OCI-M2 (cell line): ENCODE data around the gene PCDH17.
A peak's percentile ranks its signal among the peaks of the same experiment; 100 is the strongest.

Source experiments
- DNase-seq: peaks from one replicate; lab custom pipeline; 2025; ENCODE audit not compliant: unreplicated experiment; lab: John Stamatoyannopoulos, UW

Gene PCDH17

GRCh38 chr13:57631596-57632275 is at the start of gene PCDH17:
PCDH17 (plus strand) TSS chr13:57631744; CDS start chr13:57632547, 803 bp downstream.
- DNase-seq: no peak

DNA sequence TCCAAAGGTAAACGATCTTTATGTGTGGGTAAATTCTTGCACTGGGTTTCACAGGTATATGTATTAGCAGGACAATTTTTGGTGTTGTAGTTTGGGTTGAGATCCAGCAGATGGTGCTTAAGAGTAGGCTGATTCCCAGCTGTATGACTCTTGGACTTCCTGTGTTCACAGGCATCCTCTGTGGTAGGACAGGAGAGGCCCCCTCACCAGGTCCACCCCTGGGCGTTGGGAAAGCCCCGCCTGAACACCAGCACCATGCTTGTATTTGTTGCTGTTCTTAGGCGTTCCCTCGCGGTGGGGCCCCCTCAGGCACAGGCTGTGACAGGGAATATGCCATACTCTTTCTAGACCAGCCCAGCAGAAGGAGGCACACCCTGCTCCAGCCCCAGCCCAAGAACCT is 49.5 kb upstream of the PCDH17 start:
- no peak for DNase-seq

DNA sequence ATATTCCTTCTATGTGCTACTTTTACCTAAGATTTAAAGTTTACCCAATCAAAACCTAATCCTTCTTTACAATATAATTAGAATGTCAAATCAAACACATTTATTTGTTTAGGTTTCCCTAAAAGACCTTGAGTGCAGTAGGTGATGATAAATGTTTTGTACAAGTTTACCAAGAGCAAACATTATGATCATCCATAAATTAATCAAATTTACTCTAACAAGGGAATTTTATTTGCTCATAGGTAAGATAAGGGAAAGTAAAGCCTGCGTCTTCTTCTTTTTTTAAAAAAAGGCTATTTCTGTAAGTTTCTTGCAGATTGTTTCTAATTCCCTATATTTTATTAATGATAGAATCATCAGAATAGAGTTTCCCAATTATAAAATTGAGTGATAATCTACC is 48.0 kb upstream of the PCDH17 start:
- DNase-seq: no peak

GRCh38 chr13:57588639-57589038 is 42.9 kb upstream of the PCDH17 start:
- no peak for DNase-seq

- no peak for DNase-seq
These were observed 35.8 kb upstream of the PCDH17 start for GRCh38 chr13:57595775-57596174.

DNA sequence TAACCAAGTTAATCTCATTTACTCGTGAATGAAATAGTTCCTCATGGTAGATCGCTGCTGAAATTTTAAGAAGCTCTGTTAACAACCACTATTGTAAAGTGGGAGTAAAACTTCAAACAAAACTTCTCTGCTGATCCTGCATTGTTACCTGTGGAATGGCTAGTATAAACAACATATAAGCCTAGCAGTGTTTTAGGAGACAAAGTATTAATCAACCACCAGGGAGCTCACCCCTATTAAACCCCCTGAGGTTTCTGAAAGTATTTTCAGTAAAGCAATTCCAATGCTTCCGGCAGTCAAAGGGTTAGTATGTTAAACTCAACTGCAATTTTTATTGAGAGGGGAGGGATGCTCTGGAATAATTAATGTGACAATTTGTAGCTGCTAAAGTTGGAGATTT is 30.0 kb upstream of the PCDH17 start:
- no peak for DNase-seq

GRCh38 chr13:57604442-57604841 is 27.1 kb upstream of the PCDH17 start:
- DNase-seq: no peak

DNA sequence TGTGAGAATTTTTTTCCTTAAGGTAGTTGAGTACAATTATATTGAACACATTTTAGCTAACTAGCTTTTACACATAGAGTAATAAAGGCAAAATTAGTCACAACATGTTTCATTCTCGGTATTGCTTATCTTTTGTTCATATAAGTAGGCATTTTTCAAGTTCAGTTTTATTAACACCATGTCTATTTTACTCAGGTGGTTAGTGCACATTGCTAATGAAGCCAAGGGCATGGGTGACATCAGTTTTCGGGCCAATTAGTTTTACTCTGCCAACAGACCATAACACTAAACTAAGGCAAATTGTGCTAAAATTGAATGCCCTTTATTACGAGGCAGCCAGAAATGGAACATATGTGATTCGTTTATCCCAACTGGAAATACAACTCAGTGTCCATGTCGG is 19.6 kb upstream of the PCDH17 start:
- DNase-seq: no peak

GRCh38 chr13:57612568-57612967 is 19.0 kb upstream of the PCDH17 start:
- DNase-seq: no peak

GRCh38 chr13:57624565-57625435 is 6.7 kb upstream of the PCDH17 start:
- DNase-seq: peak; percentile 12

GRCh38 chr13:57627663-57628062 is 3.9 kb upstream of the PCDH17 start:
- DNase-seq: no peak

DNA sequence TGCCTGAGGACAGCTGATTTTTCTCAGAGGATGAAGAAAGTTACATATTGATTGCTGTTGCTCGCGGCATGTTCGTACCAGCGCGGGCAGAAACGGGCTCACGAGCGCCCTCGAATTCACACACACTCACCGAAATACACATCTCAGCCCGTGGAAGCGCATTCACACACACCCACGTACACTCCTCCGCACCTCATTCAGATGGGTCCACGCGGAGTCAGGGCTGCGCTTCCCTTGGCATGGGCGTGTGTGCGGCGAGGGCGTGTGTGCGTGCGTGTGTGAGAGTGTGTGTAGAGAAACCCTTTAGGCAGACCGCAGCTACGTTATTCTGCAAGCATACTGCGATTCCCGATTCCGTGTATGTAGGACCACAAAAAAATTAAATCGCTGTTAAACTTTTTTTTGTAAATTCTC is 2.1 kb upstream of the PCDH17 start:
- no peak for DNase-seq

- no peak for DNase-seq
These were observed 1.7 kb upstream of the PCDH17 start for GRCh38 chr13:57629821-57630235.

DNA sequence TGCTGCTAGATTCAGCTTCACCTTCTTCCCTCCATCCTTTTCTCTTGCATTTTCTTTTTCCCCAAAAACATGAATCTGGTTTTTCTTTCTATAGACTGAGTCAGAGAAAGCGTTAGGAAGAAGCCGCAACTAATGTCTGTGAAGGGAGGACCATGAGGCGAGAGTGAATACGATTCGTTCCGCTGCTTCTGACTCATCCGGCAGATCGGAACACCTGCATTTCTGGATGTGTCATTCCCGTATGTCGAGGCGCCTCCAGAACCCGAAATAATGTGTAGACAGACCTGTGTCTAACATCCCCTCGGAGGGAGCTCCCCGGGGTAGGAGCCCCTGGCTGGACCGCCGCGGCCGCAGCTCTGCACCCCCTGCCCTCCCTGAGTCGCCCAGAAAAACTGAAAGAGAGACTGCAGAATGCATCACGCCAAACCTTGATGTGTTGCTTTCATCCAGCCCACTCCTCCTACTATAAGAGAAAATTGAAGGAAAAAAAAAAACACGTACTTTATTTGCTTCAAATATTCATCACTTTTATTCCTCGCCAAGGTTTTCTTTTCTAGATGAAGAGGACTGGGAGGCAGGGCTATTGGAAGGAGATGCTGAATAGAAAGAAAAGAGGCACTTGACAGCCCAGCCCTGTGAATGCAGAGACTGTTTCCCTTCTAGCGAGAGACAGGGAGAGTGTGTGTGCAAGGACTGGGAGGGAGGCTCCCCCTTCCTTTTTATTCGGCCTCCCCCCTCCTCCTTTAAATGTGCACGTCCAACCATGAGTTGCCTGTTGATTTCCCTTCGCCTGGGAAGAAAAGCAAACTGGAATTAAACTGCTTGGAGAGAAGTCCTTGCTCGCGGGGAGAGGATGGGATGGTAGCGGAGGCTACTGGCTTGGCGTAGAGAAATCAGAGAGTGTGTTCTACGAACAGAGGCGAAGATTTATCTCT is 616 bp upstream of the PCDH17 start:
- DNase-seq: no peak

- DNase-seq: no peak
These were observed 964 bp downstream of the PCDH17 start for GRCh38 chr13:57632276-57633140.

- no peak for DNase-seq
These were observed 1.8 kb downstream of the PCDH17 start for GRCh38 chr13:57633141-57633949.

GRCh38 chr13:57633950-57634838 is 2.6 kb downstream of the PCDH17 start:
- no peak for DNase-seq

- no peak for DNase-seq
These were observed 3.3 kb downstream of the PCDH17 start for GRCh38 chr13:57634839-57635165.
